Esophagus squamous epithelium (tissue), 4 donors: ENCODE measurements around the gene TNFRSF4.

Experiments
- CTCF ChIP-seq, 6 experiments: fragments of 450-650 bp in 4 of 6; fragments of 200-600 bp in 2 of 6; sonication (generic) in 2 of 6; IDR thresholded peaks; one replicate each; pipeline ENCODE4 v1.5.1; 2016 to 2019; ENCODE audit warnings: antibody characterized with exemption in 6 of 6, mild to moderate bottlenecking in 4 of 6, moderate library complexity in 4 of 6
- POLR2A ChIP-seq, 4 donors: fragments of 450-650 bp; IDR thresholded peaks; one replicate each; pipeline ENCODE4 v1.6.1; 2017; ENCODE audit warnings: antibody characterized with exemption in 4 of 4, mild to moderate bottlenecking in 4 of 4, moderate library complexity in 3 of 4

GRCh38 chr1:1236176-1236763 lies 22.3 kb upstream of the TNFRSF4 start:
- no peak for TF ChIP-seq POLR2A (IDR thresholded peaks at IDR 0.05)
- no peak for TF ChIP-seq CTCF (IDR thresholded peaks at IDR 0.05)
